Stimulated activated CD8-positive, alpha-beta memory T cell treated with anti-CD3 and anti-CD28 coated beads, Interleukin-4, amount 100 ng/mL, for 1 hour (primary cell): Measurements from ENCODE around the gene WDR45B.

Experiments
- DNase-seq, 2 donors: peaks; one replicate each; pipeline ENCODE4 v3.0.0-alpha.2; 2020; ENCODE audit warnings: low read depth in 2 of 2, low spot score in 1 of 2

Gene WDR45B

GRCh38 chr17:82677353-82677925 is 29.2 kb upstream of the WDR45B start:
- DNase-seq = no peak

DNA sequence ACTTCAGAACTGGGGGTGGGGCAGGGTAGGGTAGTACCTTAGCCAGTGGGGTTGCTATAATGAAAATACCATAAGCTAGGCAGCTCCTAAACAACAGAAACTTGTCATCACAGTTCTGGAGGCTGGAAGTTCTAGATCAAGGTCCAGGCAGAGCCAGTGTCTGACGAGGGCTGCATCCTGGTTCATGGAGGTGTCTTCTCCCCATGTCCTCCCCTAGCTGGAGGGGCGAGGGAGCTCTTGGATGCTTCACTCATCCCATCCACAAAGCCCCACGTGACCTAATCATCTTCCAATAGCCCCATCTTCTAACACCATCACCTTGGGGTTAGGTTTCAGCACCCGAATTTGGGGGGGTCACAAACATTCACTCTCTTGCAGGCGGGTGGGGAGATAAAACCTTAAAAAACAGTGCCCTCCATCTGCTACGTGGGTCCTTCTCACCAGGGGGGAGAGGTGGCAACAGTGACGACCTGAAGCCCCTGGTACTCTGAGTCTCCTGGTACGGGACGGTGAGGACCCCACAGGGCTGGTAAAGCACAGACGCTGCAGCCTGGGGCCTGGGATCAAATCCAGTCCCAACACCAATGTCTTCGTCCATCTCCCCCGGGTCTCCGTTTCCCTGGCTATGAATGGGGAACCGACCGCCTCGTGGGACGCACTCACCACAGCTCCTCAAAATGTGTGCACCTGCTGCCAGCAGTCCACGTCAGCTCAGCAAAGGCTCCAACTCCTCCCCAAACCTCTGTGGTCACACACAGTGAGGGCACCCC is 27.4 kb upstream of the WDR45B start:
- DNase-seq = no peak

GRCh38 chr17:82674656-82675475 is 26.6 kb upstream of the WDR45B start:
- no peak for DNase-seq

GRCh38 chr17:82670661-82671450 is 22.6 kb upstream of the WDR45B start:
- no peak for DNase-seq

DNA sequence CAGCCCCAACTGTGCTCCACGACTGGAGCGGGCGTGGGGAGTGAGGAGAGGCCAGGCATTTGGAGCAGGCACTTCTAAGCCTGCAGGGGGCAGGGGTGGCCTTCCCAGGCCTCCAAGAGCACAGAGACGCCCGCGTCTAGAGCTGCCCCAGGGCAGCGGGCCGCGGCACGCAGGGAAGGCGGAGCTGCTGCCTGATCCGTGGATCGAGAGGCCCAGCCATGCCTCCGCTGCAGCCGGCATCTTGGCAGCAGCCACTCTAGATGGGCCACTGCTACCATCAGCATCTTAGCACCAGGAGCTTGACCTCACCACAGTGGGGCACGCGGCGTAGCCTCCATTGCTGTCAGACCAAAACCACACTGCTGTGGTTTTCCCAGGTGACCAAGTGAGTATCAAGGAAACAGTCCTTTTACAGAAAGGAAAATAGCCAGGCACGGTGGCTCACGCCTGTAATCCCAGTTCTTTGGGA is 20.4 kb upstream of the WDR45B start:
- no peak for DNase-seq

DNA sequence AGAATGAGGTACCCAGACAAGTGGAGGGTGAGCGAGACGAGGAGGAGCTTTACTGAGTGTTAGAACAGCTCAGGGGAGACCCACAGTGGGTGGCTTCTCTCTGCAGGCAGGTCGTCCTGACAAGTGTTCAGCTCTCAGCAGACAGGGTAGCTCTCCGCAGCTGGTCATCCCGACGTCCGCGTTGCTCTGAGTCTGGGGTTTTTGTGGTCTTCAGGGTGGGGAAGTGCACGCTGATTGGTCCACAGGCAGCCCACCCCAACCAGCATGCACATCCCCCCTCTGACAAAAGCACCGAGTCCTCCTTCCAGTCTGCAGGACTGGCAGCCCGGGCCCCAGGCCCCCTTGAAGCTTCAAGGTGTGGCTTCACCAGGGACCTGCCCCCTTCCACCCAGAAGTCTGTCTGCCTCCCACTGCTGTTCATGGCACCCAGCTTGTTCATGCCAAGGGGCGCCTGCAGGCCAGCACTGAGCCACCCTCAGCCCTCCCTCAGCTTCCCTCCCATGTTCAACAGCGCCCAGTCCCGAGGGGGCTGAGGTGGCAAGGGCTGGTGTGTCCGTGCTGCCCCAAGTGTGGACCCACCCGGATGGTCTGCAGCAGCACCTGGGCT is 19.9 kb upstream of the WDR45B start:
- DNase-seq = no peak

- DNase-seq = no peak
Observed at GRCh38 chr17:82667668-82668000, 19.4 kb upstream of the WDR45B start.

DNA sequence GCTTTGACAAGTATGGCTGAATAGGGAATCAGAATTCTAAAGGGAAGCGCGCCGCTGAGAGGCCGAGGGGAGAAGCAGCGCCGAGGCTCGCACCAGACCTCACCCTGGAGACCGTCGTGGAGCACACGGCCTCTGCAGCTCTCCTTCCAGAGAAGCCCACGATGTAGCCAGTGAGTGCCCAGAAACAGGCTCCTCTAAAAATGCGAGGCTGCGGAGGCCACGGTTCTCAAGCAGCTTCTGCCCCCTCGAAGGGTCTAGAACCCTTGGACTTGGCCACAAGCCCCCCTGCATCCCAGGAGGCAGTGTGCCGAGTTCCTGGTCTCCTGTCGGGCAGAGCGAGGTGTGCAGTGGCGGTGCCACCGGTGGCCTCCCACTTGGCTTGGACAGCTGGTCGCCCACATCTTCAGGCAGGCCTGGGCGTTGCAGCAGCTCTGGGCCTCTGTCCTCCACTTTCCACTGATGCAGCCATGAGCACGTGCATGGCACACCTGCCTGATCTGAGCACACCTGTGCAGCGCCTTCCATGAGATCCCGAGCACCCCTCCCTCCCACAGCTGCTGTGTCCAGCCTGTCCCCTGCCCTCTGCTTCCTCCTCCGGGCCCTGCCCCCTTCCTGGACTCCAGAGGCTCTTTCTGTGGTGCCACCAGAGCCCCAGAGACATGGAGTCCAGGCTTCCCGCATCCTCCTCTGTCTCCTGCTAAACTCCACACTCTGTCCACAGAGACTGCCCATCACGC is 18.9 kb upstream of the WDR45B start:
- no peak for DNase-seq

GRCh38 chr17:82665891-82666290 is 17.6 kb upstream of the WDR45B start:
- DNase-seq = no peak

- no peak for DNase-seq
Observed at GRCh38 chr17:82665217-82665616, 17.0 kb upstream of the WDR45B start.

DNA sequence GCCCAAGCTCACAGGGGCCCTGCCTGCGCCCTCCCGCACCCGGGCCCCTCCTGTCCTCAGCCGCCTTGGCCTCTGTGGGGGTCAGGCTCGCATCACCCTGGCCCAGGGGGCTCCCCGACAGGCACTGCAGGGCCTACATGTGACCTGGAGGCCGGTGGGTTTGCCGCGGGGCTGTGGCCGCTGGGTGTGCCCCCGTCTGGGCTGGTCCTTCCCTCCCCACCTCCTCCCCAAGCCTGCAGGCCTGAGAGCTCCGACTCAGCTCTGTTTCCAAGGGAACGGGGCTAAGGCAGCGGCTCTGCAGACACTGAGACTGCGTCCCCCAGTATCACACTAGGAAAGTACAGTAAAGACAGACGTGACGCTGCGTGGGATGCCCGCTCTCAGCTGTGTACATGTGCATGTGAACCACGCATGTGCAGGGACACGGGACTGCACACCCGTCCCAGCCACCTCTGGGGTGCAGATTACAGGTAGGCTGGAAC is 16.5 kb upstream of the WDR45B start:
- DNase-seq = no peak

DNA sequence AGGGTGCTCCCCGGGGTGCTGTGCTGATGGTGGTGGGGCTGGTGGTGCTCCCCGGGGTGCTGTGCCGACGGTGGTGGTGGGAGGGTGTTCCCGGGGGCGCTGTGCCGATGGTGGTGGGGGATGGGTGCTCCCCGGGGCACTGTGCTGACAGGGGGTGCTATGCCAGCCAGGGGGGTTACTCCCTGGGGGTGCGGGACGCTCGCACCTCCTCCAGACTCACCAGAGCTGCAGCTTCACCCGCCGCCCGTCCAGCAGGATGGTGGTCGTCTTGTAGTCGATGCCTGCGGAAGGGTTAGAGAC is 16.0 kb upstream of the WDR45B start:
- no peak for DNase-seq

- no peak for DNase-seq
Observed at GRCh38 chr17:82663381-82664275, 15.4 kb upstream of the WDR45B start.

- DNase-seq = no peak
Observed at GRCh38 chr17:82662711-82663261, 14.5 kb upstream of the WDR45B start.

GRCh38 chr17:82661717-82662683 is 13.8 kb upstream of the WDR45B start:
- no peak for DNase-seq

DNA sequence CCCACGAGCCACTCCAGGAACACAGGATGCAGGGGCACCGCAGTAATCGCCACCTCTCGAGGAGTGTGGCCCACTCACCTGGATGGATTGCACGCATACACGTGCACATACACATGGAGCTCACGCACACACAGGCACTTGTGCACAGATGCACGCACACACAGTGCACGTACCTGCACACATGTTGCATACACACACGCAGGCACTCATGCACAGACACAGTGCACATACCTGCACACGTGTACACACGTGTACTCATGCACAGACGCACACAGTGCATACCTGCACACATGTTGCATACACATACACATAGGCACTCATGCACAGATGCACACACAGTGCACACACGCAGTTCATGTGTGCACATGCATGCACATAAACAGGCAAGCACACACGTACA is 11.6 kb upstream of the WDR45B start:
- DNase-seq = no peak

DNA sequence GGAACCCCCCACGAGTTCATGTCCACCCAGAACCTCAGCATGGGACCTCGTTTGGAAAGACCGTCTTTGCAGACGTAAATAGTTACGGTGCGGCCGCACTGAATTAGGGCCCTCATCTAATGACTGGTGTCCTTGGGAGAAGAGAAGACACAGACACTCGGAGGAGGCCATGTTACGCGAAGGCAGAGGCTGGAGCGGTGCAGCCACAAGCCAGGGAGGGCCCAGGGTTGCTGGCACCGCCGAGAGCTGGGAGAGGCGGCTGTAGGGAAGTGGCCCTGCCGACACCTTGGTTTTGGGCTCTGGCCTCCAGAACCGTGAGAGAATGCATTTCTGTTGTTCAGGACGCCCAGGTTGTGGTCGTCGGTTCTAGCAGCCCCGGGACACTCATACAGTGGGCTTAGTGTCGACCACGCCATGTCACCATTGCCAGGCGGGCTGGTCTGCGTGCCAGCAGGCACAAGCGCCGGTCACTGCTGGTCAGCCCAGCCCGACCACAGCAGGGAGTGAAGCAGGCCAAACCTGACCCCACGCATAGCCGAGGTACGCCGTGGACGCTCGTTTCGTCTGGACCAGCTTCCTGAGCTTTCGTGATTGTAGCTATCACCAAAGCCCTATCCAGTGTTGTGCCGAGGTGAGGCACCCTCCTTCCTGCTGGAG is 10.7 kb upstream of the WDR45B start:
- DNase-seq = no peak
